Progenitor cell of endocrine pancreas (in vitro differentiated cells): ENCODE measurements around the gene PPARA. TPM values are rescaled to one million over a fixed set of nuclear protein-coding genes. Genes with fewer than 3 reads are reported as not detected.

Experiments used
- DNase-seq: peaks from one replicate; pipeline ENCODE4 v3.0.0; 2021; ENCODE audit warnings: low spot score; ENCODE audit not compliant: unreplicated experiment
- H3K27ac Mint-ChIP-seq: 2 replicates; pipeline ENCODE4 v1.8.0; 2021; ENCODE audit warnings: mild to moderate bottlenecking, moderate library complexity, mixed read lengths
- H3K27me3 Mint-ChIP-seq: 2 replicates; pipeline ENCODE4 v1.8.0; 2021; ENCODE audit warnings: mixed read lengths
- H3K36me3 Mint-ChIP-seq: 2 replicates; pipeline ENCODE4 v1.8.0; 2022; ENCODE audit warnings: mixed read lengths; ENCODE audit not compliant: insufficient read depth
- H3K4me1 Mint-ChIP-seq: 2 replicates; pipeline ENCODE4 v1.8.0; 2021; ENCODE audit warnings: low read depth, mixed read lengths
- H3K4me3 Mint-ChIP-seq: 2 replicates; pipeline ENCODE4 v1.8.0; 2021; ENCODE audit warnings: low read depth, mild to moderate bottlenecking, moderate library complexity, mixed read lengths
- H3K9me3 Mint-ChIP-seq: 2 replicates; pipeline ENCODE4 v1.8.0; 2021; ENCODE audit warnings: low read depth, mixed read lengths
- total RNA-seq: library from RNA; stranded (reverse); gene quantifications from 2 replicates; pipeline ENCODE4 v1.2.1, GENCODE V29; 2021
- TF ChIP-seq, protein P1 (sequence below): fragments of 200-600 bp; sonication (generic); IDR thresholded peaks from one replicate; pipeline ENCODE4 v1.5.0; 2021; ENCODE audit warnings: antibody characterized with exemption, mild to moderate bottlenecking; ENCODE audit not compliant: unreplicated experiment

Gene PPARA
- total RNA-seq, 1 donor from 2014 or later = 33.5 TPM

DNA sequence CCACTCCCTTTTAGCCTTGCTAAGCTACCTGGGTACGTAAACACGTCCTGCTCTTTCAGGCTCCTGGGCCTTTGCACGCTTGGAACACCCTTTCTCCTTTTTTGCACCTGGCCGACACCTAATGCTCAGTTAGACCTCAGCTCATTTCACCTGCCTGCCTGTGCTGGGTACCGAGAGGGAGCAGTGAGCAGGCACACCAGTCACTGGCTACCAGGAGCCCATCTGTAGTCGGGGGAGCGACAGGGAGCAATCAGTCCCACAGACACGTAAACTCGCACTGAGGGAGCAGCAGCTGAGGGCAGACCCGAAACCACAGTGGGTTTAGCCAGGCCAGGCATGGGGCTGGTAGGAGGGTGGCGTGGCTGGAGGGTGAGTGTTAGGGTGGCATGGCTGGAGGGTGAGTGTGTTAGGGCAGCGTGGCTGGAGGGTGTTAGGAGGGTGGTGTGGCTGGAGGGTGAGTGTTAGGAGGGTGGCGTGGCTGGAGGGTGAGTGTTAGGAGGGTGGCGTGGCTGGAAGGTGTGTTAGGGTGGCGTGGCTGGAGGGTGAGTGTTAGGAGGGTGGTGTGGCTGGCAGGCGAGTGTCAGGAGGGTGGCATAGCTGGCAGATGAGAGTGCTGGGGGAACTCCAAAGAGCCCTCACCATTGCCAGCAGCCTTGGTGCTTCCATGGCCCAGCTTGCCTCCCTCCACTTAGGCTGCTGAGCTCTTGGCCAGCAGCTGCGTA, 140.0 kb downstream of the PPARA start:
- H3K27ac Mint-ChIP-seq = no peak overlapping the region
- TF ChIP-seq, protein P1, sequence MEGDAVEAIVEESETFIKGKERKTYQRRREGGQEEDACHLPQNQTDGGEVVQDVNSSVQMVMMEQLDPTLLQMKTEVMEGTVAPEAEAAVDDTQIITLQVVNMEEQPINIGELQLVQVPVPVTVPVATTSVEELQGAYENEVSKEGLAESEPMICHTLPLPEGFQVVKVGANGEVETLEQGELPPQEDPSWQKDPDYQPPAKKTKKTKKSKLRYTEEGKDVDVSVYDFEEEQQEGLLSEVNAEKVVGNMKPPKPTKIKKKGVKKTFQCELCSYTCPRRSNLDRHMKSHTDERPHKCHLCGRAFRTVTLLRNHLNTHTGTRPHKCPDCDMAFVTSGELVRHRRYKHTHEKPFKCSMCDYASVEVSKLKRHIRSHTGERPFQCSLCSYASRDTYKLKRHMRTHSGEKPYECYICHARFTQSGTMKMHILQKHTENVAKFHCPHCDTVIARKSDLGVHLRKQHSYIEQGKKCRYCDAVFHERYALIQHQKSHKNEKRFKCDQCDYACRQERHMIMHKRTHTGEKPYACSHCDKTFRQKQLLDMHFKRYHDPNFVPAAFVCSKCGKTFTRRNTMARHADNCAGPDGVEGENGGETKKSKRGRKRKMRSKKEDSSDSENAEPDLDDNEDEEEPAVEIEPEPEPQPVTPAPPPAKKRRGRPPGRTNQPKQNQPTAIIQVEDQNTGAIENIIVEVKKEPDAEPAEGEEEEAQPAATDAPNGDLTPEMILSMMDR = no peak
- peaks cover under 1% of the 10 kb centered on the region for H3K4me1 Mint-ChIP-seq
- no peak overlapping the region for H3K4me3 Mint-ChIP-seq
- no peaks in the 10 kb centered on the region for H3K9me3 Mint-ChIP-seq
- no peaks in the 10 kb centered on the region for H3K27me3 Mint-ChIP-seq
- no peak for DNase-seq
- H3K36me3 Mint-ChIP-seq = peaks cover 21% of the 10 kb centered on the region

DNA sequence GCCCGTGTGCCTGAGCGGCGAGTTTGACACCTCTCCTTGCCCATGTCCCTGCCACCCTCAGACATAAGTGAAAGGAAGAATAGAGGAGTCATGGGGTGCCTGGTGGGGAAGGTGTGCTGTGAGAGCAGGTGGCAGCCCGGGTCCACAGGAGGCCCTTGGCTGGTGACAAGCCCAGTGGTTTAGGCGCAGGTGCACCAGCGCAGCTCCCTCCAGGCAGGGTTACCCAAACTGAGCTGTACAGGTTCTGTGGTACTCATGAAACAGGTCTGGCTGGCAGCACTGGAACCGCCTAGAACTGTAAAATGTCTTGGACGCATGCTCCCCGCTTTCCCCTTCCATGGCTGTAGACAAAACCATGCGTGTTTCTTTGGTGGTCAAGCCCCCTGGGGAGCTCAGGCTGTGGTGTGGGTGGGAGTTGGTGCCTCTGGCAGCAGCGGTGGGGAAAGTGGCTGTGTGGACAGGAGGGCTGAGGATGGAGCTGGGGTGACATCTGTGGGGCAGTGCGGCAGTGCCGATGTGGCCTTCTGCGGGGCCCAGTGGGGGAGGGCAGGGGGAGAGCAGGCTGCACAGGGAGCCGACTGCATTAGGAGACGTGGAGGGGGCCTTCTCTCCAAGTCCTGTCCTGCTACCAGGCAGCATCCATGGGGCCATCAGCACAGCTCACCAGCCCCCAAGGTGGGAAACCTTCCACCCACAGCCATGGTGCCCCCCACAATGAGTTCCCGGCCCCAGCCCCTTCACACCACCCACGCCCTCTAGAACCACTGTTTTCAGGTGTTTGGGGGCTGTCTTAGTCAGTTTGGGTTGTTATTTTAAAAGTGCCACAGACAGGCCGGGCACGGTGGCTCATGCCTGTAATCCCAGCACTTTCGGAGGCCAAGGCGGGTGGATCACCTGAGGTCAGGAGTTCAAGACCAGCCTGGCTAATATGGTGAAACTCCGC, 140.8 kb downstream of the PPARA start:
- H3K27me3 Mint-ChIP-seq = no peaks in the 10 kb centered on the region
- H3K4me3 Mint-ChIP-seq = no peak overlapping the region
- DNase-seq = no peak
- H3K27ac Mint-ChIP-seq = no peak overlapping the region
- TF ChIP-seq, protein P1 = no peak
- peaks cover 5% of the 10 kb centered on the region for H3K4me1 Mint-ChIP-seq
- H3K36me3 Mint-ChIP-seq = peaks cover 16% of the 10 kb centered on the region
- H3K9me3 Mint-ChIP-seq = no peaks in the 10 kb centered on the region

DNA sequence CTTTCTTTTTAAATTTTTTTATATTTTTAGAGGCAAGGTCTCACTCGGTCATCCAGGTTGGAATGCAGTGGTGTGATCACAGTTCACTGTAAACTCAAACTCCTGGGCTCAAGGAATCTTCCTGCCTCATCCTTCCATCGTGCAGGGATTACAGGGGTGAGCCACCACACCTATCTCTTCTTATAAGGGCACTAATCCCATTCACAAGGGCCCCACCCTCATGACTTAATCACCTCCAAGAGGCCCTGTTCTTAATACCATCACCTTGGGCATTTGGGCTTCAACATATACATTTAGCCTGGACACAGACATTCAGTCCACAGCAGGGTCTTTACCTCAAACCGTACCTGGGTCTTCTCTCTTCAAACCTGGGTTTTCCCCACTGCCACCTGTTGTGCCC, 141.8 kb downstream of the PPARA start:
- no peak for DNase-seq
- Mint-ChIP-seq H3K4me3 (no peak overlapping the region), H3K27me3 (no peaks in the 10 kb centered on the region), H3K27ac (no peak overlapping the region), H3K36me3 (peaks cover 15% of the 10 kb centered on the region), H3K4me1 (peaks cover 8% of the 10 kb centered on the region), H3K9me3 (no peaks in the 10 kb centered on the region)
- TF ChIP-seq, protein P1 = no peak

DNA sequence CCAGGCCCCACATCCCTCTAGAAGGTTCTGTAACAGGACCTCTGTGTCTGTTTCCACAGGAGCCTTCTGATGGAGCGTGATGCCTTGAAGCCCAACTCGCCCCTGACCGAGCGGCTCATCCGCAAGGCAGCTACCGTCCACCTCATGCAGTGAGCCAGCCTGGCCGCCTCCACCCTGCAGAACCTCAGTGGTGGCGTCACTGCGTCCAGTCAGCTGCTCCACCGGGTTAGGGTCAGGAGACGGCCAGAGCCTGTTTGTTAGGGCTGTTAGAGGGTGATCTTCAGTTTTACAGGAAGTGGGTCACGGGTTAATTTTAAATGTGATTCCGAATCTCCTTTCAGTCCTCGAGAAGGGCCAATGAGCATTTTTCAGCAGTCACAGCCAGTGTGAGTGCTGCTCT, 142.4 kb downstream of the PPARA start:
- Mint-ChIP-seq H3K27me3 (no peaks in the 10 kb centered on the region), H3K4me3 (no peak overlapping the region), H3K27ac (peak overlapping the region; percentile 67), H3K36me3 (peaks cover 12% of the 10 kb centered on the region), H3K9me3 (no peaks in the 10 kb centered on the region), H3K4me1 (peaks cover 13% of the 10 kb centered on the region)
- DNase-seq = no peak
- TF ChIP-seq, protein P1 = no peak

Other genes starting within 250 kb of the PPARA start
- gene WNT7B, start 173.4 kb upstream of the PPARA start, total RNA-seq = 3.7 and 4.3 TPM in 2 replicates
- 10.0 and 12.0 TPM in 2 replicates for gene CDPF1, start 99.8 kb downstream of the PPARA start, total RNA-seq
- gene PKDREJ, start 112.8 kb downstream of the PPARA start, total RNA-seq = 0.04 TPM in 1 of 2 replicates, not detected in the other
- gene TTC38, start 117.5 kb downstream of the PPARA start, total RNA-seq = 43.4 and 47.3 TPM in 2 replicates
- gene GTSE1, start 146.3 kb downstream of the PPARA start, total RNA-seq = 24.2 and 25.1 TPM in 2 replicates
- gene TRMU, start 185.2 kb downstream of the PPARA start, total RNA-seq = 71.8 and 72.5 TPM in 2 replicates